GM23338 (cell line): ENCODE measurements around the gene SYNPR. TPM values are rescaled to one million over a fixed set of nuclear protein-coding genes. Genes with fewer than 3 reads are reported as not detected.

Experiments
- ATAC-seq: fragments of 200-7000 bp; cut with Tn5 transposase; 3 replicates; pipeline ENCODE4 v1.9.1; 2020
- DNase-seq: peaks from one replicate; pipeline ENCODE4 v3.0.0-alpha.2; 2015; ENCODE audit warnings: low spot score
- H2AFZ ChIP-seq: fragments of 200-600 bp; sonication (generic); 2 replicates; pipeline ENCODE4 v1.8.0; 2016; ENCODE audit warnings: antibody characterized with exemption, mild to moderate bottlenecking, moderate library complexity
- H3F3A ChIP-seq: fragments of 200-600 bp; sonication (generic); replicated peaks from 2 replicates; pipeline ENCODE4 v1.8.0; 2017; ENCODE audit warnings: antibody characterized with exemption, mixed run types, low read depth
- H3K27ac ChIP-seq: fragments of 200-600 bp; sonication (generic); 2 replicates; pipeline ENCODE4 v1.6.1; 2016; ENCODE audit warnings: low read depth
- H3K27me3 ChIP-seq: fragments of 200-600 bp; sonication (generic); 2 replicates; pipeline ENCODE4 v1.8.0; 2016; ENCODE audit warnings: mild to moderate bottlenecking, mixed run types, moderate library complexity; ENCODE audit not compliant: insufficient read depth
- H3K36me3 ChIP-seq: fragments of 200-600 bp; sonication (generic); 2 replicates; pipeline ENCODE4 v1.8.0; 2016; ENCODE audit warnings: mild to moderate bottlenecking; ENCODE audit not compliant: insufficient read depth
- H3K4me1 ChIP-seq: fragments of 200-600 bp; sonication (generic); 2 replicates; pipeline ENCODE4 v1.8.0; 2016; ENCODE audit warnings: mild to moderate bottlenecking, moderate library complexity; ENCODE audit not compliant: insufficient read depth
- H3K4me2 ChIP-seq: fragments of 200-600 bp; sonication (generic); 2 replicates; pipeline ENCODE4 v1.7.1; 2017; ENCODE audit warnings: mixed run types
- H3K4me3 ChIP-seq: fragments of 200-600 bp; sonication (generic); 2 replicates; pipeline ENCODE4 v1.6.1; 2016; ENCODE audit warnings: mixed run types
- H3K79me2 ChIP-seq: fragments of 200-600 bp; sonication (generic); replicated peaks from 2 replicates; pipeline ENCODE4 v1.8.0; 2017; ENCODE audit warnings: mild to moderate bottlenecking; ENCODE audit not compliant: insufficient read depth
- H3K9me2 ChIP-seq: fragments of 200-600 bp; sonication (generic); 2 replicates; pipeline ENCODE4 v1.8.0; 2017; ENCODE audit not compliant: insufficient read depth
- H4K20me1 ChIP-seq: fragments of 200-600 bp; sonication (generic); replicated peaks from 2 replicates; pipeline ENCODE4 v1.8.0; 2017; ENCODE audit warnings: mild to moderate bottlenecking; ENCODE audit not compliant: insufficient read depth
- H3K27ac Mint-ChIP-seq: 2 replicates; pipeline ENCODE4 v1.8.0; 2020; ENCODE audit warnings: inconsistent platforms, mild to moderate bottlenecking, moderate library complexity, mixed read lengths
- H3K27me3 Mint-ChIP-seq: 3 replicates; pipeline ENCODE4 v1.8.0; 2022; ENCODE audit warnings: low read depth, mild to moderate bottlenecking, moderate library complexity, mixed read lengths, inconsistent platforms; ENCODE audit not compliant: insufficient read depth, poor library complexity
- H3K36me3 Mint-ChIP-seq: 3 replicates; pipeline ENCODE4 v1.8.0; 2021; ENCODE audit warnings: low read depth, mild to moderate bottlenecking, inconsistent platforms, moderate library complexity, mixed read lengths
- H3K4me1 Mint-ChIP-seq: 3 replicates; pipeline ENCODE4 v1.8.0; 2020; ENCODE audit warnings: mild to moderate bottlenecking, inconsistent platforms, mixed read lengths
- H3K4me3 Mint-ChIP-seq: 3 replicates; pipeline ENCODE4 v1.8.0; 2021; ENCODE audit warnings: moderate library complexity, mild to moderate bottlenecking, inconsistent platforms, mixed read lengths
- H3K9me3 Mint-ChIP-seq: 3 replicates; pipeline ENCODE4 v1.8.0; 2020; ENCODE audit warnings: moderate library complexity, mild to moderate bottlenecking, inconsistent platforms, mixed read lengths
- ETS1 ChIP-seq: IDR thresholded peaks from 2 replicates; pipeline ENCODE4 v1.6.1; 2016; ENCODE audit warnings: antibody characterized with exemption
- EZH2 ChIP-seq: fragments of 200-600 bp; sonication (generic); IDR thresholded peaks from one replicate; pipeline ENCODE4 v1.8.0; 2017; ENCODE audit warnings: antibody characterized with exemption, mild to moderate bottlenecking, low read depth; ENCODE audit not compliant: unreplicated experiment
- JUNB ChIP-seq: IDR thresholded peaks from one replicate; pipeline ENCODE4 v1.6.1; 2016; ENCODE audit warnings: antibody characterized with exemption; ENCODE audit not compliant: unreplicated experiment
- NANOG ChIP-seq: IDR thresholded peaks from 2 replicates; pipeline ENCODE4 v1.6.1; 2016; ENCODE audit warnings: antibody characterized with exemption, borderline replicate concordance
- POLR2AphosphoS5 ChIP-seq: IDR thresholded peaks from 2 replicates; pipeline ENCODE4 v1.6.1; 2016; ENCODE audit warnings: antibody characterized with exemption, low read depth
- STAT1 ChIP-seq: IDR thresholded peaks from one replicate; pipeline ENCODE4 v1.6.1; 2016; ENCODE audit warnings: antibody characterized with exemption; ENCODE audit not compliant: unreplicated experiment
- ZNF114 ChIP-seq: fragments of 250-450 bp; sonication (Bioruptor Pico); IDR thresholded peaks from 2 replicates; pipeline ENCODE4 v1.5.0; 2020; ENCODE audit warnings: mild to moderate bottlenecking, moderate library complexity
- ZNF331 ChIP-seq: fragments of 250-450 bp; sonication (Bioruptor Pico); IDR thresholded peaks from 2 replicates; pipeline ENCODE4 v1.5.0; 2020; ENCODE audit warnings: low read depth, mild to moderate bottlenecking, moderate library complexity
- polyA plus RNA-seq: library from polyadenylated mRNA; unstranded; fragments of >200 nt; fragmentation: Nextera tagmentation; extraction: Ambion mirVana; gene quantifications from 2 replicates; pipeline ENCODE4 v1.2.1, GENCODE V29; 2016
- total RNA-seq: library from RNA; depleted of rRNA; stranded (reverse); fragments of >200 nt; shearing (Covaris generic); gene quantifications from 2 replicates; pipeline ENCODE4 v1.2.3, GENCODE V29; 2014
- TF ChIP-seq, protein P1 (sequence below): IDR thresholded peaks from one replicate; pipeline ENCODE4 v1.6.1; 2018; ENCODE audit warnings: antibody characterized with exemption; ENCODE audit not compliant: unreplicated experiment
- TF ChIP-seq, protein P2 (sequence below): fragments of 250-450 bp; sonication (Bioruptor Pico); IDR thresholded peaks from 2 replicates; pipeline ENCODE4 v1.5.0; 2020; ENCODE audit warnings: mild to moderate bottlenecking, moderate library complexity
- TF ChIP-seq, protein P3 (sequence below), 2 experiments: fragments of 200-600 bp in 1 of 2; sonication (generic) in 1 of 2; conservative IDR thresholded peaks; 2 replicates each; pipeline versions ENCODE4 v1.5.1 to v1.6.1; 2016 to 2017; ENCODE audit warnings: antibody characterized with exemption in 2 of 2, low read depth in 2 of 2, mild to moderate bottlenecking in 2 of 2, moderate library complexity in 1 of 2

Gene SYNPR
- total and polyA plus RNA-seq, 2 experiments from 2014 or later, result 0.38 to 0.55 TPM

DNA sequence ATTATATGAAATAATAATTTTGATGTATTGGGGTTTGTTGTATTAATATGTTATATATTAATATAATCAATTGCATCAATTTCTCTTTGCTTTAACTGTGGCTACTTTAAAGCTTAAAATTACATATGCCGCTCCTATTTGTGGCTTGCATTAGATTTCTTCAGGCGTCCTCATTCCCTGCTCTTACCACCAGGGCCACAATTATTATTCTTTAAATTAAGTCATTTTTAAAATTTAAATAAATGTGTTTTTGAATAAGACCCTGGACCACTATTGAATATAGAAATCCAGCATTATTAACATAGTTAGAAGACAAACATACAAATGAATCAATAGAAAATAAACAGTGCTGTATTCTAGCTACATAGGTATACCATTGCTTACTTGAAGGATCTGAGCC, 318.9 kb downstream of the SYNPR start (continued):
- TF ChIP-seq, protein P1, sequence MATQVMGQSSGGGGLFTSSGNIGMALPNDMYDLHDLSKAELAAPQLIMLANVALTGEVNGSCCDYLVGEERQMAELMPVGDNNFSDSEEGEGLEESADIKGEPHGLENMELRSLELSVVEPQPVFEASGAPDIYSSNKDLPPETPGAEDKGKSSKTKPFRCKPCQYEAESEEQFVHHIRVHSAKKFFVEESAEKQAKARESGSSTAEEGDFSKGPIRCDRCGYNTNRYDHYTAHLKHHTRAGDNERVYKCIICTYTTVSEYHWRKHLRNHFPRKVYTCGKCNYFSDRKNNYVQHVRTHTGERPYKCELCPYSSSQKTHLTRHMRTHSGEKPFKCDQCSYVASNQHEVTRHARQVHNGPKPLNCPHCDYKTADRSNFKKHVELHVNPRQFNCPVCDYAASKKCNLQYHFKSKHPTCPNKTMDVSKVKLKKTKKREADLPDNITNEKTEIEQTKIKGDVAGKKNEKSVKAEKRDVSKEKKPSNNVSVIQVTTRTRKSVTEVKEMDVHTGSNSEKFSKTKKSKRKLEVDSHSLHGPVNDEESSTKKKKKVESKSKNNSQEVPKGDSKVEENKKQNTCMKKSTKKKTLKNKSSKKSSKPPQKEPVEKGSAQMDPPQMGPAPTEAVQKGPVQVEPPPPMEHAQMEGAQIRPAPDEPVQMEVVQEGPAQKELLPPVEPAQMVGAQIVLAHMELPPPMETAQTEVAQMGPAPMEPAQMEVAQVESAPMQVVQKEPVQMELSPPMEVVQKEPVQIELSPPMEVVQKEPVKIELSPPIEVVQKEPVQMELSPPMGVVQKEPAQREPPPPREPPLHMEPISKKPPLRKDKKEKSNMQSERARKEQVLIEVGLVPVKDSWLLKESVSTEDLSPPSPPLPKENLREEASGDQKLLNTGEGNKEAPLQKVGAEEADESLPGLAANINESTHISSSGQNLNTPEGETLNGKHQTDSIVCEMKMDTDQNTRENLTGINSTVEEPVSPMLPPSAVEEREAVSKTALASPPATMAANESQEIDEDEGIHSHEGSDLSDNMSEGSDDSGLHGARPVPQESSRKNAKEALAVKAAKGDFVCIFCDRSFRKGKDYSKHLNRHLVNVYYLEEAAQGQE, result no peak

DNA sequence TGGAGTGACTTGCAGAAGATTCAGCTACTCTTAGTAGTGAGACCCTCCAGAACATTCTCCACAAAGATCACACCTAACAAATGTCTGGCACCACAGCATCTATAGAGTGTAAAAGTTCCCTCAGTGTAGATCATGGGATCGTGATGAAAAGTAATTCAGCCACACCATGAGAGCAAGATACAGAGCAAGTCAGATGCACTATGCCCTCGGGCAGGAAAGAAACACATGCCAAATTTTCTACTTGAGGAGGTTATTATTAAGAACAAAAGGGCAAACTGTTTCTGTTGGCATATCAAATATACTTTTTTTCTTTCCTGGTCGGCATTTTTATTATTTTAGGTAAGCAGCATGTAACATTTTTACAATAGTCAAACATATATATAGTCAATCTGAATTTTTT, 329.6 kb downstream of the SYNPR start:
- Histone ChIP-seq H3K9me2 (no peaks in the 10 kb centered on the region), H3K4me2 (no peak overlapping the region), H4K20me1 (no peaks in the 10 kb centered on the region), H3K4me1 (no peaks in the 10 kb centered on the region), H3K36me3 (no peaks in the 10 kb centered on the region), H3K27ac (no peak overlapping the region), H3K4me3 (no peak overlapping the region), H3K27me3 (no peaks in the 10 kb centered on the region), H3F3A (no peaks in the 10 kb centered on the region), H2AFZ (no peak overlapping the region), H3K79me2 (no peaks in the 10 kb centered on the region)
- Mint-ChIP-seq H3K27me3 (no peaks in the 10 kb centered on the region), H3K36me3 (no peaks in the 10 kb centered on the region), H3K4me3 (no peak overlapping the region), H3K4me1 (peaks cover 2% of the 10 kb centered on the region; the same call in 1 of the 3 replicates), H3K27ac (no peak overlapping the region), H3K9me3 (no peaks in the 10 kb centered on the region)
- TF ChIP-seq EZH2, result no peak
- TF ChIP-seq ETS1, result no peak
- no peak for TF ChIP-seq STAT1
- no peak for TF ChIP-seq POLR2AphosphoS5
- TF ChIP-seq, protein P2, sequence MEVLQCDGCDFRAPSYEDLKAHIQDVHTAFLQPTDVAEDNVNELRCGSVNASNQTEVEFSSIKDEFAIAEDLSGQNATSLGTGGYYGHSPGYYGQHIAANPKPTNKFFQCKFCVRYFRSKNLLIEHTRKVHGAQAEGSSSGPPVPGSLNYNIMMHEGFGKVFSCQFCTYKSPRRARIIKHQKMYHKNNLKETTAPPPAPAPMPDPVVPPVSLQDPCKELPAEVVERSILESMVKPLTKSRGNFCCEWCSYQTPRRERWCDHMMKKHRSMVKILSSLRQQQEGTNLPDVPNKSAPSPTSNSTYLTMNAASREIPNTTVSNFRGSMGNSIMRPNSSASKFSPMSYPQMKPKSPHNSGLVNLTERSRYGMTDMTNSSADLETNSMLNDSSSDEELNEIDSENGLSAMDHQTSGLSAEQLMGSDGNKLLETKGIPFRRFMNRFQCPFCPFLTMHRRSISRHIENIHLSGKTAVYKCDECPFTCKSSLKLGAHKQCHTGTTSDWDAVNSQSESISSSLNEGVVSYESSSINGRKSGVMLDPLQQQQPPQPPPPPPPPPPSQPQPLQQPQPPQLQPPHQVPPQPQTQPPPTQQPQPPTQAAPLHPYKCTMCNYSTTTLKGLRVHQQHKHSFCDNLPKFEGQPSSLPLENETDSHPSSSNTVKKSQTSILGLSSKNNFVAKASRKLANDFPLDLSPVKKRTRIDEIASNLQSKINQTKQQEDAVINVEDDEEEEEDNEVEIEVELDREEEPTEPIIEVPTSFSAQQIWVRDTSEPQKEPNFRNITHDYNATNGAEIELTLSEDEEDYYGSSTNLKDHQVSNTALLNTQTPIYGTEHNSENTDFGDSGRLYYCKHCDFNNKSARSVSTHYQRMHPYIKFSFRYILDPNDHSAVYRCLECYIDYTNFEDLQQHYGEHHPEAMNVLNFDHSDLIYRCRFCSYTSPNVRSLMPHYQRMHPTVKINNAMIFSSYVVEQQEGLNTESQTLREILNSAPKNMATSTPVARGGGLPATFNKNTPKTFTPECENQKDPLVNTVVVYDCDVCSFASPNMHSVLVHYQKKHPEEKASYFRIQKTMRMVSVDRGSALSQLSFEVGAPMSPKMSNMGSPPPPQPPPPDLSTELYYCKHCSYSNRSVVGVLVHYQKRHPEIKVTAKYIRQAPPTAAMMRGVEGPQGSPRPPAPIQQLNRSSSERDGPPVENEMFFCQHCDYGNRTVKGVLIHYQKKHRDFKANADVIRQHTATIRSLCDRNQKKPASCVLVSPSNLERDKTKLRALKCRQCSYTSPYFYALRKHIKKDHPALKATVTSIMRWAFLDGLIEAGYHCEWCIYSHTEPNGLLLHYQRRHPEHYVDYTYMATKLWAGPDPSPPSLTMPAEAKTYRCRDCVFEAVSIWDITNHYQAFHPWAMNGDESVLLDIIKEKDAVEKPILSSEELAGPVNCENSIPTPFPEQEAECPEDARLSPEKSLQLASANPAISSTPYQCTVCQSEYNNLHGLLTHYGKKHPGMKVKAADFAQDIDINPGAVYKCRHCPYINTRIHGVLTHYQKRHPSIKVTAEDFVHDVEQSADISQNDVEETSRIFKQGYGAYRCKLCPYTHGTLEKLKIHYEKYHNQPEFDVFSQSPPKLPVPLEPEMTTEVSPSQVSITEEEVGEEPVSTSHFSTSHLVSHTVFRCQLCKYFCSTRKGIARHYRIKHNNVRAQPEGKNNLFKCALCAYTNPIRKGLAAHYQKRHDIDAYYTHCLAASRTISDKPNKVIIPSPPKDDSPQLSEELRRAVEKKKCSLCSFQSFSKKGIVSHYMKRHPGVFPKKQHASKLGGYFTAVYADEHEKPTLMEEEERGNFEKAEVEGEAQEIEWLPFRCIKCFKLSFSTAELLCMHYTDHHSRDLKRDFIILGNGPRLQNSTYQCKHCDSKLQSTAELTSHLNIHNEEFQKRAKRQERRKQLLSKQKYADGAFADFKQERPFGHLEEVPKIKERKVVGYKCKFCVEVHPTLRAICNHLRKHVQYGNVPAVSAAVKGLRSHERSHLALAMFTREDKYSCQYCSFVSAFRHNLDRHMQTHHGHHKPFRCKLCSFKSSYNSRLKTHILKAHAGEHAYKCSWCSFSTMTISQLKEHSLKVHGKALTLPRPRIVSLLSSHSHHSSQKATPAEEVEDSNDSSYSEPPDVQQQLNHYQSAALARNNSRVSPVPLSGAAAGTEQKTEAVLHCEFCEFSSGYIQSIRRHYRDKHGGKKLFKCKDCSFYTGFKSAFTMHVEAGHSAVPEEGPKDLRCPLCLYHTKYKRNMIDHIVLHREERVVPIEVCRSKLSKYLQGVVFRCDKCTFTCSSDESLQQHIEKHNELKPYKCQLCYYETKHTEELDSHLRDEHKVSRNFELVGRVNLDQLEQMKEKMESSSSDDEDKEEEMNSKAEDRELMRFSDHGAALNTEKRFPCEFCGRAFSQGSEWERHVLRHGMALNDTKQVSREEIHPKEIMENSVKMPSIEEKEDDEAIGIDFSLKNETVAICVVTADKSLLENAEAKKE (CRISPR knock-in tag), result no peak
- TF ChIP-seq ZNF331 (CRISPR knock-in tag), result no peak
- TF ChIP-seq ZNF114 (CRISPR knock-in tag), result no peak
- TF ChIP-seq, protein P3, sequence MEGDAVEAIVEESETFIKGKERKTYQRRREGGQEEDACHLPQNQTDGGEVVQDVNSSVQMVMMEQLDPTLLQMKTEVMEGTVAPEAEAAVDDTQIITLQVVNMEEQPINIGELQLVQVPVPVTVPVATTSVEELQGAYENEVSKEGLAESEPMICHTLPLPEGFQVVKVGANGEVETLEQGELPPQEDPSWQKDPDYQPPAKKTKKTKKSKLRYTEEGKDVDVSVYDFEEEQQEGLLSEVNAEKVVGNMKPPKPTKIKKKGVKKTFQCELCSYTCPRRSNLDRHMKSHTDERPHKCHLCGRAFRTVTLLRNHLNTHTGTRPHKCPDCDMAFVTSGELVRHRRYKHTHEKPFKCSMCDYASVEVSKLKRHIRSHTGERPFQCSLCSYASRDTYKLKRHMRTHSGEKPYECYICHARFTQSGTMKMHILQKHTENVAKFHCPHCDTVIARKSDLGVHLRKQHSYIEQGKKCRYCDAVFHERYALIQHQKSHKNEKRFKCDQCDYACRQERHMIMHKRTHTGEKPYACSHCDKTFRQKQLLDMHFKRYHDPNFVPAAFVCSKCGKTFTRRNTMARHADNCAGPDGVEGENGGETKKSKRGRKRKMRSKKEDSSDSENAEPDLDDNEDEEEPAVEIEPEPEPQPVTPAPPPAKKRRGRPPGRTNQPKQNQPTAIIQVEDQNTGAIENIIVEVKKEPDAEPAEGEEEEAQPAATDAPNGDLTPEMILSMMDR (conservative IDR thresholded peaks at IDR 0.05; ENCODE audit: low read depth in 2 of 2), result no peak
- no peak for TF ChIP-seq JUNB
- no peak for TF ChIP-seq NANOG
- no peak for DNase-seq
- no peak for ATAC-seq
